Transverse colon (tissue), 4 donors: Measurements from ENCODE around the gene BRF1. TPM values are rescaled to one million over a fixed set of nuclear protein-coding genes. Genes with fewer than 3 reads are reported as not detected.

Experiments
- DNase-seq: peaks from one replicate; pipeline ENCODE4 v3.0.0-alpha.2; 2019
- H3K27ac ChIP-seq, 4 donors: fragments of 200-600 bp; sonication (generic); 2 replicates each; pipeline ENCODE4 v1.5.1; 2016 to 2018; ENCODE audit warnings: inconsistent platforms in 4 of 4
- H3K27me3 ChIP-seq: fragments of 200-600 bp; sonication (generic); 2 replicates; pipeline ENCODE4 v1.5.1; 2017; ENCODE audit warnings: inconsistent platforms
- H3K36me3 ChIP-seq, 4 donors: fragments of 200-600 bp; sonication (generic); 2 replicates each; pipeline ENCODE4 v1.5.1; 2017 to 2019; ENCODE audit warnings: inconsistent platforms in 4 of 4
- H3K4me1 ChIP-seq, 4 donors: fragments of 200-600 bp; sonication (generic); 2 replicates each; pipeline ENCODE4 v1.5.1; 2017 to 2020; ENCODE audit warnings: inconsistent platforms in 4 of 4
- H3K4me3 ChIP-seq, 4 donors: fragments of 200-600 bp; sonication (generic); 1 replicate in 1 of 4; 2 replicates in 3 of 4; pipeline versions ENCODE4 v1.5.1 to v1.6.1; 2017 to 2019; ENCODE audit warnings: inconsistent platforms in 4 of 4
- H3K9me3 ChIP-seq, 2 donors: fragments of 200-600 bp; sonication (generic); 2 replicates each; pipeline ENCODE4 v1.5.1; 2017 to 2019; ENCODE audit warnings: inconsistent platforms in 2 of 2
- CTCF ChIP-seq, 5 experiments: fragments of 200-600 bp in 3 of 5; fragments of 450-650 bp in 2 of 5; sonication (generic) in 3 of 5; IDR thresholded peaks; 1 replicate in 2 of 5; 2 replicates in 3 of 5; pipeline ENCODE4 v1.5.1; 2016 to 2017; ENCODE audit warnings: antibody characterized with exemption in 5 of 5, inconsistent platforms in 3 of 5, mild to moderate bottlenecking in 2 of 5, moderate library complexity in 1 of 5
- EP300 ChIP-seq: sonication (generic); formaldehyde crosslinking; IDR thresholded peaks from one replicate; pipeline ENCODE4 v1.6.1; 2017; ENCODE audit warnings: antibody characterized with exemption, low read depth
- POLR2A ChIP-seq: fragments of 450-650 bp; IDR thresholded peaks from one replicate; pipeline ENCODE4 v1.6.1; 2016; ENCODE audit warnings: antibody characterized with exemption, mild to moderate bottlenecking, moderate library complexity
- POLR2AphosphoS5 ChIP-seq, 3 donors: sonication (generic); formaldehyde crosslinking; IDR thresholded peaks; one replicate each; pipeline ENCODE4 v1.6.1; 2016; ENCODE audit warnings: antibody characterized with exemption in 3 of 3
- WGBS, 2 donors: methylation state at CpG; one replicate each; pipeline ENCODE4 v1.1.5; 2018; ENCODE audit warnings: low coverage in 1 of 2; 5-methylcytosine and 5-hydroxymethylcytosine counted together
- in situ Hi-C, 4 donors: fragments of 200-750 bp; cut with MboI; loops; one replicate each; pipeline versions ENCODE4 v1.15.0 to v1.15.1; 2017; ENCODE audit warnings: low sequenced_read_pairs in 3 of 4, low pct_ligation_motif_present in 1 of 4, low pct_unique_long_range_greater_than_20kb in 1 of 4
- intact Hi-C: fragments of 100-400 bp; cut with DNase I; formaldehyde crosslinking; loops from one replicate; pipeline ENCODE4 v1.15.1; 2023; ENCODE audit warnings: low total_unique reads
- total RNA-seq, 4 donors: library from RNA; depleted of rRNA; stranded (reverse); fragments of >200 nt; gene quantifications; one replicate each; pipeline ENCODE4 v1.1.0, GENCODE V29; 2016

BRF1 gene
- total RNA-seq, 4 donors from 2014 or later, result 36.2 to 93.9 (median 62.6) TPM

- TF ChIP-seq EP300 (no peak), POLR2A (no peak)
- H3K4me1 ChIP-seq, result peaks cover 0 to 22% (median 5%) of the 10 kb centered on the region in 4 donors
- in situ Hi-C loops, result no loop called here
Observed at GRCh38 chr14:105324871-105325270, 24.1 kb upstream of the BRF1 start.

GRCh38 chr14:105324080-105324778 lies 23.4 kb upstream of the BRF1 start:
- in situ Hi-C loops (no loop called here), intact Hi-C loops (no loop called here)
- no peaks in the 10 kb centered on the region for H3K9me3 ChIP-seq
- peaks cover 0 to 22% (median 5%) of the 10 kb centered on the region in 4 donors for H3K4me1 ChIP-seq
- TF ChIP-seq POLR2A (no peak), POLR2AphosphoS5 (IDR thresholded peaks at IDR 0.05) (no peak)
- no peak for DNase-seq
- no peaks in the 10 kb centered on the region for H3K36me3 ChIP-seq
- no peak overlapping the region for H3K27ac ChIP-seq
- WGBS, 2 donors, result 90% methylated on average over 12 of the region's 30 CpGs; no CpG with 5 or more reads in 1 of the 2 donors
- no peaks in the 10 kb centered on the region for H3K27me3 ChIP-seq
- no peak overlapping the region for H3K4me3 ChIP-seq

More at GRCh38 chr14:105324871-105325270, 24.1 kb upstream of the BRF1 start:
- Histone ChIP-seq H3K36me3 (no peaks in the 10 kb centered on the region), H3K27me3 (no peaks in the 10 kb centered on the region), H3K9me3 (no peaks in the 10 kb centered on the region), H3K4me3 (no peak overlapping the region), H3K27ac (no peak overlapping the region)
- 68% methylated on average over 12 of the region's 12 CpGs; no CpG with 5 or more reads in 1 of the 2 donors for WGBS, 2 donors
- no peak for DNase-seq
- intact Hi-C loops, result no loop called here

- intact Hi-C loops (no loop called here), in situ Hi-C loops (no loop called here)
- TF ChIP-seq EP300, result no peak
- TF ChIP-seq POLR2A, result no peak
- TF ChIP-seq CTCF (IDR thresholded peaks at IDR 0.05), result no peak
- TF ChIP-seq POLR2AphosphoS5 (IDR thresholded peaks at IDR 0.05), result no peak
- DNase-seq, result no peak
- Histone ChIP-seq H3K9me3 (no peaks in the 10 kb centered on the region), H3K36me3 (no peaks in the 10 kb centered on the region), H3K27me3 (no peaks in the 10 kb centered on the region), H3K4me3 (no peak overlapping the region), H3K4me1 (peaks cover 0 to 22% (median 5%) of the 10 kb centered on the region in 4 donors), H3K27ac (no peak overlapping the region)
- WGBS, 2 donors, result 88% methylated on average over 13 of the region's 13 CpGs; no CpG with 5 or more reads in 1 of the 2 donors
Observed at GRCh38 chr14:105323663-105324062, 22.9 kb upstream of the BRF1 start.

- Histone ChIP-seq H3K4me1 (peaks cover 0 to 23% (median 8%) of the 10 kb centered on the region in 4 donors), H3K4me3 (no peak overlapping the region), H3K27me3 (no peaks in the 10 kb centered on the region), H3K27ac (no peak overlapping the region), H3K36me3 (no peaks in the 10 kb centered on the region), H3K9me3 (no peaks in the 10 kb centered on the region)
- TF ChIP-seq CTCF (IDR thresholded peaks at IDR 0.05), result no peak
- TF ChIP-seq POLR2A, result no peak
- TF ChIP-seq EP300, result no peak
- no peak for TF ChIP-seq POLR2AphosphoS5 (IDR thresholded peaks at IDR 0.05)
- intact Hi-C loops (no loop called here), in situ Hi-C loops (no loop called here)
- 78 to 87% methylated on average over 3 to 27 of the region's 27 CpGs for WGBS, 2 donors
- no peak for DNase-seq
Observed at GRCh38 chr14:105322791-105323556, 22.2 kb upstream of the BRF1 start.

GRCh38 chr14:105317546-105317945 lies 16.7 kb upstream of the BRF1 start:
- WGBS, 2 donors, result 58% methylated on average over 11 of the region's 11 CpGs; no CpG with 5 or more reads in 1 of the 2 donors
- H3K27ac ChIP-seq, result peak overlapping the region in 3 of 4 donors; percentile 25 to 81 (median 61)

More at GRCh38 chr14:105317546-105317945, 16.7 kb upstream of the BRF1 start:
- Histone ChIP-seq H3K27me3 (no peaks in the 10 kb centered on the region), H3K9me3 (no peaks in the 10 kb centered on the region), H3K4me3 (no peak overlapping the region), H3K36me3 (no peaks in the 10 kb centered on the region), H3K4me1 (peaks cover 21 to 38% (median 36%) of the 10 kb centered on the region in 4 donors)
- in situ Hi-C loops (no loop called here), intact Hi-C loops (no loop called here)
- no peak for TF ChIP-seq EP300
- TF ChIP-seq CTCF (IDR thresholded peaks at IDR 0.05), result peak in 1 of 5 experiments; percentile 26
- TF ChIP-seq POLR2A, result no peak
- TF ChIP-seq POLR2AphosphoS5 (IDR thresholded peaks at IDR 0.05), result no peak
- DNase-seq, result no peak
